HG03175 (cell line): Measurements from ENCODE around the gene ASTN2.

Experiments used
- ATAC-seq: cut with Tn5 transposase; IDR thresholded peaks from one replicate; pipeline ENCODE4 v1.9.1; 2021; ENCODE audit warnings: mild to moderate bottlenecking, moderate library complexity; ENCODE audit not compliant: unreplicated experiment

Gene ASTN2

DNA sequence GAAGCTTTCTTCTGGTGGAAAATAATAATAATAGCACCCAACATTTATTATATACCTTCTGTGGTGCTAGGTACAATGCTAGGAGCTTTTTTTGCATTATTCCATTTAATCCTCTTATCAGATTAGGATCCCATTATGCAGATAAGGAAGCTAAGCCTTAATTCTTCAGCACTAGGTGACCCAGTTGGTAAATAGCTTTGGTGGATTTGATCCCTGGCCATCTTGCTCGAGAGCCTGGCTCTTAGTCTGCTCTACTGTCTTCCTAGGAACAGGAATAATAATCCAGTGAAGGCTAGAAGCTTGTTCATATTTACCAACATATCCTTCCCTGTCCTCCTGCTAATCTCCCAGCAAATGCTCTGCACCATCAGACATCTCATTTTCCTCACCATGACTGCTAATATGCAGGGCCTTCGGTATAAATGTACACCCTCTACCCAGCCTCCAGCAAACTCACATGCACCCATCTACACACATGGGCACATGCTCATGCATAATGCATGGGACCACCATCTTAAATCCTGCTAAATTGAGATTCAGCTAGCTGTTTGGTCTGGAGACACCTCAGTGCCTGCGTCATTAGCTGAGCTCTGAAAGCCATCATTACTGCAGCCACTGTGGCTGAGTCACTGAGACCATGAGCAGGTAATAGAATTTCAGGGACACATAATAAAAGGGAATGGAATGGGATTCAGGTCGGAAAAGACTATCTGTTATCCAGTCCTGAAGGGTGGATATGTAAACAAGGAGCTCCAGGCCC, 640.3 kb downstream of the ASTN2 start:
- no peak for ATAC-seq

DNA sequence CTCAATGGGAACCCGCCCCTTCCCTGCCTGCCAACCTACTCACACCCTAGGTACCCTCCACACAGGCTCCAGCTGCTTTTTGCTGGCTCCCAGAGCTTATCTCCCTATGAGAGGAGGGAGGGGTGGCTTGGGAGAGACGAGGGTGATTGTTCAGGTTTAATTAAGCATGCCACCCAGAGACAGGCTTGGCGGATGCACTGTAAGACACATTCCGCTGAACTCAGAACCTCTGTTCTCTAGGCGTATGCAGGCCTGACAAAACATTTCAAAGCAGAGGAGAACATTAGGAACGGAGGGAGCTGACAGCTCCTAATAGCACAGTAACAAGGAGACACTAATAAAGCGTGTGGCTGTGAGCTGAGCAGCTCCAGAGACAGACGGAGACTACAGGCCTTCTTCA, 647.6 kb downstream of the ASTN2 start:
- no peak for ATAC-seq

DNA sequence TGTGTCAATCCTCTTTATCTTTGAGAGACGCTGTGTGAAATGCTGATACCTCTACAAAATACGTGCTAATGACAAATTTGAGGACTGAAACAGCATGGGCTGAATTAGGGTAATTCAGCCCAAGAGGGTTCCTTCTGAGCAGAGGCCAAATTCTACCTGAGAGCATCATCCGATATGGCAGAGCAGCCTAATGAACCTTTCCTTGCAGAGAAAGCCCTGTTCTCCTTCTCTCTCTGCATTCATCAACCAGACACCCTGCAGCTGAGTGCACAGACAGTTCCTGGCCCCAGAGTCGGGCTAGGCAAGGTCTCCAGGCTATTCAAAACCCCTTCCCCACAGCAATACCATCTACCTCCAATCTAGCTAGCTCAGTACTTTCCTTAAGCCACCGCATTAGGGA, 649.8 kb downstream of the ASTN2 start:
- no peak for ATAC-seq

DNA sequence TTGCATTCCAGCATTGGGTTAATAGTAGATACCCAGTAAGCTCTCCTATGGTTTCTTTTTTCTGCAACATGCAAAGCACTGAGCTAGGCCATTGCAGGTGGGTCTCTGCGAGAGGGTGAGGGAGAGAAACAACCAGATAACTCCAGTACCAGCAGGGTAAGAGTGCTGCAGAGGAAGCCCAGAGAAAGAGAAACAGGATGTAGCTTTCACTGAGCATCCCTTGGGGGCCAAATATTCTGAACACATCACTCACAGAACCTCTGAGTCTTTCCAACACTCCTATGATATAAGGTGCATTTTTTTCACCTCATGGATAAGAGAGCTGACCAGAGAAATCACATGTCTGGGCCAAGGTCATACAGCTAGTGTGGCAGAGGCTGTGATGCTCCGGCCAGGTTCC, 651.1 kb downstream of the ASTN2 start:
- no peak for ATAC-seq

DNA sequence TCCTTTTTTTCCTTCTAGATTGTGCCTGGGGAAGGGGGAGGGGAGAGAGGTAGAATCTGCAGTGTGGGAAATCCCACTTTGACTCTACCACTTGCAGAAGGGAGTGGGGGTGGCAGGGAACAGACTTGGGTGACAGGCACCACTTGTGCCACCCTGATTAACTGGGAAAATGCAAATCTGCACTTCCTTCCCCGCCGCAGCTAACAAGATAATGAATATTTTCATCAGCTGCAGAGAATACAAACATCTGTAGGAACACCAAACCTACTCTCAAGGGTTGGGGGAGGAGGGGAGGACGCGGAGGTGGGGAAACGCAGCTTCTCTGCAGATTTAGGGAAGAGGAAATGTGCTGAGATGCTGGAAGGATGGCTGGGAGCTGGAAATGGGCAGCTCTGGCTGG, 654.2 kb downstream of the ASTN2 start:
- no peak for ATAC-seq

DNA sequence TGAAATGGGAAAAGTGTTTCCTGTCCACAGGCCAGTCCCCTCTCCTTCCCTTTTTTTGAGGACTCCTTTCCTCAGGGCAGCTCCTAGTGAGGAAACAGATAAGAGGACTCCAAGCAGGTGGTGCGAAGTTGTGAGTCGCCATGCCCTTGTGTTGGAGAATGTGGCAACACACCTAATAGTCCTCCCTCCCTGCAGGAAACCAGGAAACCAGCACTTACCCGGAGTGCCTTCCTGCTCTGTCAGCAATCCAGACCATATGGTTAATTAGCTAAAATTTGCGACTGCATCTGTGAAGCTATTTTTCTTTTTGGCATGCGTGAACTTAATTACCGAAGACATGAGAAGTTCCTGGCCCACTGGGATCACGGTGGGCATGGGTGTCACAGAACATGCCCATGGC, 657.8 kb downstream of the ASTN2 start:
- no peak for ATAC-seq

DNA sequence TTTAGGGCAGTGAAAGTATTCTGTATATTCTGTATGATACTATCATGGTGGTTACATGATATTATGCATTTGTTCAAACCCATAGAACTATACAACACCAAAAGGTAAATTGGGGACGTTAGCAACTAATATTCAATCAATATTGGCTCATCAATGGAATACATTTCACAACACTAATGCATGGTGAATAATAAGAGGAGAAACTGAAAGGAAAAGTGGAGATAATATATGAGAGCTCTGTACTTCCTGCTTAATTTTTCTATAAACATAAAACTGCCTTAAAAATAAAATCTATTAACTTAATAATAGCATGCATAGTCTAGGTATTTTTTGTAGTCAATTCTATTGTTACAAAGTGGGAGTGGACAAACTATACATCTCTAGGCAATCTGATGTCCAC, 661.5 kb downstream of the ASTN2 start:
- no peak for ATAC-seq

DNA sequence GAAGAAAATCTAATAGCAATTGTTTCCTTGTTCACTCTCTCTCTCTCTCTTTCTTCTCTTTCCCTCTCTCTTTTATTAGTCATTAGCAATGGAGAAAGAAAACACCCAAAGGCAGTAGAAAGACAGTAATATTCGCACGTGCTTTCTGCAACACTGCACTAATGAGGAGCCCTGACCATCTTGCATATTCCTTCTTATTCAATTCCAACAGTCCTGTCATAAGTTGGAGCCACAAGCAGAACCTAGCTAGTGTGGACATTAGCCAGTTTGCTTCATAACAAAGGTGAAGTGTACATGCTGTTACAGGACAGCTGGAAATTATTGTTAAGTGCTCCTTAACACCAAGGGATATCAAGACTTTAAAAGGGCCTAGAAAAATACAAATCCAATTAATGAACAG, 664.3 kb downstream of the ASTN2 start:
- no peak for ATAC-seq

DNA sequence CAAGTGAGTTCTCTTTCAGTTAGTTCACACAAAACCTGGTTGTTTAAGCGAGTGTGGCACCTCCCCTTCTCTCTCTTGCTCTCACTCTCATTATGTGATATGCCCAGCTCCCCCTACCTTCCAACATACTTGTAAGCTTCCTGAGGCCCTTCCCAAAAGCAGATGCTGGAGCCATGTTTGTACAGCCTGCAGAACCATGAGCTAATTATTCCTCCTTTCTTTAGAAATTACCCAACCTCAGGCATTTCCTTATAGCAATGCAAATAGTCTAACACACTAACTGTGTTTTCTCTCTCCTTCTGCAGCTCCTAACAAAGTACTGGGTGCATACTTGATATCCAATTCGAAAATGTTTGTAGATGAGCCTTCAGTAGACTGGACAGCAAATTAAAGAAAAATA, 665.1 kb downstream of the ASTN2 start:
- ATAC-seq: no peak

DNA sequence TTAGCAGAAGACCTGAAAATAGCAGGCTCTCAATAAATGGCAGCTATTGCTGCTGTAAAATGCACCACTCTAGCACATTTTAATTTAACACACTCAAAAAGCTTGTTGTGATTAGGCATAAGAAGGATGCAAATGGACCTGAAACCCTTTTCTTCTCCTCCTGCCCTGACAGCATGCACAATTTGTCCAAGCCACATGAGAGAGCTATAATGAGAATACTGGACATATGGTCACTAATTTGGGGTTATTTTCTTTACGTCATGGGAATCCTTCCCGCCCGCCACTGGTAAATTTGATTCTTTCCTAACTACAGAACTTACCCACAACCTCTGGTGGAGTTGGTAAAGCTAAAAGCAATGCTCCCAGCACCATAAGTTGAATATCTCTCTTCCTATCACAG, 665.7 kb downstream of the ASTN2 start:
- no peak for ATAC-seq

DNA sequence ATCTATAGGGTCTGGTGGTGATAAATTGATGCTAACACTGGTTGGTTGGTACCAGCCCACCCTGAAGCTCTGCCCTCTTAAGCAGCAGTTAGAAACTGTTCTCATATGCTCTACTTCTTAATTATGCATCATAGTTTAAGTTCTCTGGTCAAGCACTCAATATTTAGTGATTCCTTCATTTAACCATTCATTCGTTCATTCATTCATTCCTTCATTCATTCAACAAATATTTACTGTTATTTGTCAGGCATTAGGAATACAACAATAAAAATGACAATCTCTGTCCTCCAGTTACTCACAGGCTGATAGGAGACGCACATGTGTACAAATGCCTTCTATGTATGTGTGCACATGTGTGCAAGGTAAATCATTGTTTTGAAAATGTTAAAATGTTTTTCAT, 673.1 kb downstream of the ASTN2 start:
- ATAC-seq: no peak

DNA sequence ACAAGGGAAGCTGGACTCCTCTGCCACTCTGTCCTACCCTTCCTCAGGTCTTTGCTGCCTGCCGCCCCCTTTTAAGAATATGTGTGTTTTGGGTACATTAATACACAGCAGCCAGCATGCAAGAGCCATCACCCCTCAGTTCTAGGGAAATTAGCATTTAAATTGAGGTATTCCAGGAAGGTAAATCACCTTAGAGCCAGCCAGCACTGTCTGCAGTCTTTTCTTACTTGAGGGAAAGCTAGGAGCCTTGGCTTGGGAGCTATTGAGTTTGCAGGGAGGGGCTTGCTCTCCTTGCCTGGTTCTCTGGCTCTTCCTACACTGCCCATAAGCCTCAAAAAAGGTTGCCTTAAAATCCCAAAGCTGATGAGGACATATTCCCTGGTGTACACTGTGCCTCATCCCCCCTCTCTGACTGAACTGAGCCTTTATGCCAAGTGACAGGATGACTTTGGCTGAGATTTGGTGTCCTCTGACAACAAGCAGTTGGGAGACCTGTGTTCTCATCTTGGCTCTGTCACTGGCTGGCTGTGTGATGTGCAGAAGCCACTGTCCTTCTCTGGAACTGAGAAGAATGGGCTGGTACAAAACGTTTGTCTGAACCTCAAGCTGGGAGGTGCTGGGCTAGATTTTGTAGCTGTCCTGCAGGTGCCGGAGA, 673.6 kb downstream of the ASTN2 start:
- ATAC-seq: no peak

DNA sequence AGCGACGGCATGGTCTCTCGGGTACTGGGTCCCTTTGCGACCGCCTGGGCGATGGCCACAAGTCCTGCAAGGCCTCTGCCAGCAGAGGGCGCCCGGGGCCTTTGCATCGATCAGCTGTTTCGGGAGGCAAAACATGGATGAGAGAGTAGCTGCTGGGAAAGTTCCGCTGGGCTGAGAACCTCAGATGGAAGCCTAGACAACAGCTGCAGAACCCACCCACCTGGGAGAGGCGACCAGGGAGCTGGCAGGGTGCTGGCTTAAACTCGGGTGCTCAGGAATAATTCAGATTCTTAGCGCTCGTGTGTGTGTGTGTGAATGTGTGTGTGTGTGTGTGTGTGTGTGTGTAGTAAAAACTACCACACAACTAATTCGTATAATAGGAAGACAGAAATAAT, 677.7 kb downstream of the ASTN2 start:
- peak; percentile 76 for ATAC-seq

DNA sequence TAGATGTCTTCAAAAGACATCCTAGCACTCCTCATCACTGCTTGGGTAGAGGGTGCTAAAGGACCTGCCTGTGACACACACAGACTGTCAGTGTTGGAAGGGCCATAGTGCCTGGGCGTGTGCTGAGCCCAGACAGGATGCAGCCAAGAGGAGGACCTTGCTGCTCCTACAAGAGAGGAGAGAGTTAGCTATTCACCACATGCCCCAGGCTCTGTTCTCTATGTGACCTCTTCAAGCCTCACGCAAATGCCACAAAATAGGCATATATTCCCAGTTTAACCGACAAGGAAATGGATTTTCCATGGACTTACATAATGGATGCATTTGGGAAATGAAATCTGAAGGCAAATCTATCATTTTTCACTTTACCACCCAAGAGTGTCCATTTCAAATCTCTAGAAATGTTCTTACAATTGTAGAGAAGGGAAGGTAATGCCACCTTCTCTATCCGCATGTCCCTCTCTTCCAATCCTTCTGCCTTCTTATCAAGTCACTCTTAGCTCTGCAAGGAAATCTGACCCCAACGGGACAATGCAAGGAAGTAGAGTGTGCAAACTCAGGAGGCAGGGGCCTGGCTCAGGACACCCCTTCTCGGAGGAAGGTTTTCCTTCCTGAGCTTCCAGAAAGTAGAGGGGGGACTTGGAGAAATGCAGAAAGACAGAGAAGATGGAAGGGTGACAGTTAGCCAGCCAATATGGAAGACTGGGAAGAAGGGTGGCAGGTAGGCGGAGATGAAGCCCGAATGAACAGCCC, 678.3 kb downstream of the ASTN2 start:
- ATAC-seq: no peak

DNA sequence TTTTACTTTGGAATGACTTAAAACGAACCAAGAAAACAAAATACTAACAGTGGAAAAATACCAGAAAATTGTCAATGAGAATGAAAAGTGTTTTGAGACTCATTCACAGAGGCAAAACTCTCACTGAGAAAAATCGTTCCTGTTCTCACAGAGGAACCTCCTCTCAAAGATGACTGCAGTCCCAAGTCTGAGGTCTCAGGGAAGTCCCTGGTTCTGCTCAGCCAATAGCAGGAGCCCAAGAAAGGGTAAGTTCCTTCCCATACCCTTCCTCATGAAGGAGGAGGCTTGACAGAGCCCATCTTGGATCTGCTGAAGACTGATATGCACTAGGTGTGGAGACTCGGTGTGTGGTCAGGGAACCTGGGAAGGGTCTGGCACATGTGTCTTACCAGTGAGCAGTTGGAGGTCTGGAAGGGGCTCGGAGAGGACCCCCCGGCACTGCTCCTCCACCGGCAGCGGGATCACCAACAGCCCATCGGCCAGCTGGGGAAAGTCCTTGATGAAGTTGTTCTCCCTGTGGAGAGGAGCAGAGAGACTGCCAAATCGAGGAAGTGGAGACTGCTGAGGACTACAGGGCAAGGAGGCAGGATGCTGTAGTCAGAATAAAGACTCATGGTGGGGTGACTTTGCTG, 681.7 kb downstream of the ASTN2 start:
- ATAC-seq: no peak

DNA sequence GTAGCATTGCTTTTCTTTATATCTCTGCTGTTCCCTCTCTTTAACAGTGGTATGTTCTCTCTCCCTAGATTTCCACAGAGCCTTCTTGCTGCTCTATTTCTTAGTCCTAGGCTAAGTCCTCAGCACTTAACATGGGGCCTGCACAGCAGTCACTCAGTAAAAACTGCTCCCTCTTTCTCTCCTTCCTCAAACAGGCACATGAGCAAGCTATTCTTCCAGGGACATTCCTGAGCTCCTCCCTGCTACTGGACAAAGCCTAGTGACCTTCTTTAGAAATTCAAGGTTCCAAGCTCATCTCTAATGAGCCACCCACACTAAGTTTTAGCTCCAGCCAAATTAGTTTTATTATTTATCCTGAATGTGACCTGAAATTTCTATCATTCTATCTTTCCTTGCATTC, 688.3 kb downstream of the ASTN2 start:
- no peak for ATAC-seq

DNA sequence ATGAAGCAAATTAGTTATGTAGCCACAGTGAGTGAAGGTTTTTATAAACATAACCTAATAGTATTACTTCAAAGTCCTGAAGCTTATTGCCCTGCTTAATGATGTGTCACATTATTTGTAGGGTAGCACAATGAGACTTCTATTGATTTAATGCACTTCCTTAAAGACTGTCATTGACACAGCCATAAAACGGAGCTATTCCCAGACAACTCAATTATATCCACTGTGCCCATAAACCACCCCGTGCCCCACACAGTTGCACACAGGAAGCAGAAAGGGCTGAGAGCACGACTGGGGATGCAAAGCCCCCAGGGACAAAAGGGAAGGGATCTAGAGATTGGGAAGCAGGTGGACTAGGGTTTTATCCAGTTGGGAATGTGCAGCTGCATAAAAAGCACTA, 690.7 kb downstream of the ASTN2 start:
- ATAC-seq: no peak

DNA sequence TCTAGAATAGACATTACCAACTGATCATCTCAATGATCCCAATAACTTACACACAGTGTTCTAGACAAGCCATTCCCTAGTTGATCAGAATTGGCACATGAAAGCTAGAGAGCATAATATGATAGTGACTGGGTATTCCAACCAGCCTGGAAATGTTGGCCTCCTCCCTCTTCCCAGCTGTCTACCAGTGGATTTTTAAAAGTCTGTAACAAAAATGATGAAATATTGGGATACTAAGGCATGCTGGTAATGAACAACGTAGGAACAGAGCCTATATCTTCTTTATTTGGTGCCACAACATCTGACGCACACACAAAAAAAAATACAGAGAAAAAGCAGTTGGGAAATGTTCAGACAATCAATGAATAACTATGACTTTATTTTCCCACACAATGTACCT, 692.9 kb downstream of the ASTN2 start:
- ATAC-seq: no peak

DNA sequence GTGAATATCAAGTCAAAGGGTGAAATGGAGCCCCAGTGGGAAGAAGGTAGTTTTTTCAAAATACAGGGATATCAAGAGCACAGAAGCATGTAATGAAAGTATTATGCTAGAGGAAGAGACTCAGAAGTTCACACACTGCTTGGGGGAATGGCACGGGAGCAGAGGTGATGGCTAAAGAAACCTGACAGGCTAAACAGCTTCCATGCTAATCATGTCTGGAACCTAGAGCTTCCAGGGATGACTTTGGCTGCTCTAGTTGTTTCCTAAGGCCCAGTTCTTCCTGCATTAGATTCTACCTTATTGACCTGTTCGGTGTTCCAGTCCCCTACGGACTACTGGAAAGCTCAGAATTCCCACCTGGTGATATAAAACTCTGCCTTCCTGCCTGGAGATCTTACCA, 693.4 kb downstream of the ASTN2 start:
- no peak for ATAC-seq

DNA sequence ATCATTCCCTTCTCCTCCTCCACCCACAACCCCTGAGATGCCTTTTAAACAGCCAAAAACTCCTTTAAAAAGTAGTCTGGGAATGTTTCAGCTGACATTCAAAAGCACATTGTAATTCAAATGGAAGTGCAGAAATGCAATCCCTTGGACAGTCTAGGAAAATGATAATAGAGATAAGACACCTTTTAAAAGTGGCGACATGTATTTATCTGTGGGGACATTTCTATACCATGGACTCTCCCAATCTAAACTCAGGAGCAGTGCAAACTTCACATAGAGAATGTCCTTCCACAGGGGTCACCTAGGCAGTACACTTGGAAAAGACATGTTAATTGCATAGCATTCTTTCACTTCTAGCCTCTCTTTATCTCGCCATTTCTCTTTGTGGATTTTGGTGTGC, 694.7 kb downstream of the ASTN2 start:
- ATAC-seq: no peak

DNA sequence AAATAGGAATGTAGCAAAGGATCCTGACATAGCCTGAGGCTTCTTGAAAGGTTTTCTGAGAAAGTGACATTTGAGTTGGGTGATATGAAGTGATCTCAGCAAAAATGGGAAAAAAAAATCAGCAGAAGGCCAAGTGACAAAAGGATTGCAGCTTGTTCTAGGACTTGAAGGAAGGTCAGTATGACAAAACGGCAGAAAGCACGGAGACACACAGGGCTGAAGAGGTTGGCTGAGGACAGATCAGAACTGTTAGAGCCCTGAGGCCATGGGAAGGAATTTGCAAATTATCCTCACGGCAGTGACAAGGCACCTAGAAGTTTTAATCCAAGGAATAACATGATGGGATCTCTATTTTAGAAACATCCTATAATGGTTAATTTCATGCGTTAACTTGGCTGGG, 696.7 kb downstream of the ASTN2 start:
- ATAC-seq: no peak

DNA sequence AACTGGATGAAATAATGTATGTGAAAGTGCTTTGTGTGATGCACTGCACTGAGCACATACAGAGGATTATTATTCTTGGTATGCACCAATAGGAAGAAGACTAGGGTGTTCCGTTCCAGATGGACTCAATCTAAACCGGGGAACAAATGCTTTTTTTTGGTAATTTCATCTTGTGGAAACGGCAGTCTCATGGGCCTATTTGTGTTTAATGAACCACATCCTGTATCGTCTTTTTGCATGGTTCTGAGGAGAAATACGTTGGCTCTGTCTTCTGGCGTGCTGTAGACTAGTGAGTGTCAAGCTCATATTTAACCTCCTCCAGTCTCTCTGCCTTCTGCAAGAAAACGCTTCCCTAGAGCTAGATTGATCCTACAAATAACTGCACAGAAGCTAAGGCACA, 697.7 kb downstream of the ASTN2 start:
- no peak for ATAC-seq
